HG02840 (cell line): ENCODE data around the gene RPS2.
"Not testable (repeated sequence)": the region's sequence is repeated elsewhere in the genome, so short reads cannot be mapped to it uniquely, and the experiment has no call there.

Experiments
- ATAC-seq: cut with Tn5 transposase; IDR thresholded peaks from one replicate; pipeline ENCODE4 v1.9.1; 2021; ENCODE audit warnings: mild to moderate bottlenecking, moderate library complexity, moderate number of reproducible peaks; ENCODE audit not compliant: unreplicated experiment, low FRiP score

RPS2 gene

DNA sequence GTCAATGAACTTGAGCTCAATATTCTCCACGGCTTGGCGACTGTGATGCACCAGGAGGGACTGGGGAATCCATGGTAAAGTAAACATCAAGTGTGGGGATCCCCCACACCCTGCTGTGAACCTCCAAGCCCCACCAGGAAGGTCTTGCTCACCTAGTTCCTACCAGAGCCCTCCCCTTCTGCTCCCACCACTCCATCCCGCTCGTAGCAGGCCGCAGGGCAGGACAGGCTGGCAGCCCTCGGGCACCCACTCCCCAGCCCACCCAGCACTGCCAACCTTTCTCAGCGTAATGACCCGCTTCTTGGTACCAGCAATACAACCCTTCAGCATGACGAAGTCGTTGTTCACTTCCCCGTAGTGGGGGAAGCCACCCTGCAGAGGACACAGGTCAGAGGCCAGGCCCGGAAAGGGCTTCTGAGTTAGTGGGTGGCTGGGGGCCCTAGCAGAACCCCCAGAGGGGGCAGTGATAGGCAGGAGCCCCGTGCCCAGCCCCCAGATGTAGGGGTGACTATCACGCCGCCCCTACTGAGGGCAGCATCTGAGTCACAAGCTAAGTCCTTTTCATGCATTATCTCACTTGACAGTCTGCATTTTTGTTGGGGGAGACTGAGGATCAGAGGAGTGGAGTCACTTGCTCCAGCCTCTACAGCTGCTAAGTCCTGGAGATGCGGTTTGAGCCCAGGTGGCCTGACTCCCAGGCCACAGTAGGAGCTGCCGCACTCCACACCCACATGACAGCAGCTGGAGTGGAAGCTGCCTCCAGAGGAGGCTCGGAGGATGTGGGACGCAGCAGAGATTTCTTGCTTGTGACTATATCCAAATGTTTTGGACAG lies 18.9 kb downstream of the RPS2 start:
- no peak for ATAC-seq

DNA sequence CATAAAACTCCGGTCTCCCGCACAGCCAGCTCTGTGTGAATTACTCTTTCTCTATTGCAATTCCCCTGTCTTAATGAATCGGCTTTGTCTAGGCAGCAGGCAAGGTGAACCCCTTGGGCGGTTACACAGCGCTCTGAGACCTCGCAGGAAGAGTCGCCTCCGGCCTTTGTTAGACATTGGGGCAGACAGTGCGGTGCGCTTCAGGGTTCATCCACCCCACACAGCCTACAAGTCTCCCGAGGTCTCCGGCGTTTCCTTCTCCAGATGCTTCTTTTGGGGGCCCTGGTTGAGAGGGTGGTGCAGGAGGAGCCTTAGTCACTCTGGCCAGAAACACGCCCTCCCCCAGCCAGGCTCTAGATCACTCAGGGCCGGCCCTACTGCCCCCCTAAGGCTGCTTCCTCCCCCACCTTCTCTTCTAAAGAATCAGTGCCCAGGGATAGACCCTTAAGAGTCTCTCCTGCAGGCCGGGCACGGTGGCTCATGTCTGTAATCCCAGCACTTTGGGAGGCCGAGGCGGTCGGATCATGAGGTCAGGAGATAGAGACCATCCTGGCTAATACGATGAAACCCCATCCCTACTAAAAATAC lies 19.9 kb downstream of the RPS2 start:
- no peak for ATAC-seq

DNA sequence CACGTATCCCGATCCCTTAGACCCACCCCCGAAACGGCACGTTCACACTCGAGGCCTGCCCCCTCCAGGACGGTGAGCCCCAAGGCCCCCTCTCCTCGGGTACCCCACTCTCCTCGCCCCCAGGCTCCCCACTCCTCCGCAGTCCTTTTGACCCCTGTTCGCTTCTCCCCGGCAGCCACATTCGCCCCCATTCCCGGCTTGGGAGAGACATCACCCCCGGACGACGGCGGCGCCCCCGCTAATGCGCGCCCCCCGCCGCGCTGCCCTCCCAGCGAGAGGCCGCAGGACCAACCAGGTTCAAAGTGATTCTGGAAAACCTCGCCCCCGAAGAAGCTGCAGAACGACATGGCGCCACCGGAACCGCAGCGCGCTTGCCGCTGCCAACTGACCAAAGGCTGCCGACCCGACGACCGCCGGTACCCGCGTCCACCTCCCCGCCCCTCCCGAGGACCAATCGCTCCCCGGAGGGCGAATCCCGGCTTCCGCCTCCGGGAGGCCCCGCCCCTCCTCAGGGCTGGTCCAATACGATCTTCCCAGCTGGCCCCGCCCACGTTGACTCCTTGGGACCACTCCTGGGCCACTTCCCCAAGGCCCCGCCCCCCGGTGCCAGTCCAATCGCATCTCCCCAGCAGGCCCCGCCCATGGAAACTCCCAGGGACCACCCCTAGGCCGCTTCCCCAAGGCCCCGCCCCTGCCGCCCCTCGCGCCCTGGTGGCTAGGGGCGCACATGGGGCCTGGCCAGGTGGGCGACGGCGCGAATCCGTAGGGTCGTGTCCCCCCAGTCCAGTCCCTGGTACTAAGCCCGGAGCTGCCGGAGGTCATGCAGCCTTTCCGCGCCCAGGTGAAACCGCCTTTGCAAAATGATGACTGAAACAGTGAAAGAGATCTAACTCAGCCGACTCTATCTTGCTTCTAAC lies 21.6 kb downstream of the RPS2 start, which contains the start of gene MSRB1:
Gene MSRB1, minus strand, starts transcription at position 390 of the 917 bp plus-strand sequence. Its CDS starts 43 bp downstream, at position 347.
- ATAC-seq, result peak; percentile 89

DNA sequence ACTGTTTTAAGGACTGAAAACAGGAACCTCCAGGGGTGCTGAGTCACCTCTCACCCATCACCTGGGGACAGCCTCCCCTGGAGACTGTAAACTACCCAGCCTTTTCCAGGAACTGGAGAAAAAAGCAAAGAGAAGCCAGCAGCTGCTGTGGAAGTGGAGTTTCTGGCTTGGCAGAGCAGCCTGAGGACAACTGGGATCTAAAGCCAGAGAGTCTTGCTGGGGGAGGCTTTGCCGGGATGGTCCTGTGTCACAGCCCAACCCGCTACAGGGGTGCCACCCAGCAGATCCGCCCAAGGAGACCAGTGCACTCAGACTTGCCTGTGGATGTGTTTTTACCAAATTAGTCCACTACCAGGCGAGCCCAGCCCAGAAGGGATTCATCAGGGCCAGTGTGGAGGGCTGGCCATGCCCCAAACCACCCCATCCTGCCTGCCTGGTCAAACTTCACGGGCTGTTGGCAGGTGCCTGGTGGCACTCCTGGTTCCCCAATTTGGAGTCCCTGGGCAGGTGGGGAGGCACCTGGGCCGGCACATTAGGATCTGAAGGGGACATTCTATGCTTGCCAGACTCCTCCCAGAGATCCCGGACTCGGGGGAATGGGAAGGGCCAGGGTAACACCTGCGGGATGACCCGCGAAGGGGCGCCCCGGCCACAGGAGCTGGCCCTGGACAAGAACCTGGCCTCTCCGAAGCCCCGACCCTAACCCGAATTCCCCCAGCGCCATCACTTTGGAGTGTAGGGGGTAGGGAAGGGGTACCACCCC lies 22.4 kb downstream of the RPS2 start:
- no peak for ATAC-seq

DNA sequence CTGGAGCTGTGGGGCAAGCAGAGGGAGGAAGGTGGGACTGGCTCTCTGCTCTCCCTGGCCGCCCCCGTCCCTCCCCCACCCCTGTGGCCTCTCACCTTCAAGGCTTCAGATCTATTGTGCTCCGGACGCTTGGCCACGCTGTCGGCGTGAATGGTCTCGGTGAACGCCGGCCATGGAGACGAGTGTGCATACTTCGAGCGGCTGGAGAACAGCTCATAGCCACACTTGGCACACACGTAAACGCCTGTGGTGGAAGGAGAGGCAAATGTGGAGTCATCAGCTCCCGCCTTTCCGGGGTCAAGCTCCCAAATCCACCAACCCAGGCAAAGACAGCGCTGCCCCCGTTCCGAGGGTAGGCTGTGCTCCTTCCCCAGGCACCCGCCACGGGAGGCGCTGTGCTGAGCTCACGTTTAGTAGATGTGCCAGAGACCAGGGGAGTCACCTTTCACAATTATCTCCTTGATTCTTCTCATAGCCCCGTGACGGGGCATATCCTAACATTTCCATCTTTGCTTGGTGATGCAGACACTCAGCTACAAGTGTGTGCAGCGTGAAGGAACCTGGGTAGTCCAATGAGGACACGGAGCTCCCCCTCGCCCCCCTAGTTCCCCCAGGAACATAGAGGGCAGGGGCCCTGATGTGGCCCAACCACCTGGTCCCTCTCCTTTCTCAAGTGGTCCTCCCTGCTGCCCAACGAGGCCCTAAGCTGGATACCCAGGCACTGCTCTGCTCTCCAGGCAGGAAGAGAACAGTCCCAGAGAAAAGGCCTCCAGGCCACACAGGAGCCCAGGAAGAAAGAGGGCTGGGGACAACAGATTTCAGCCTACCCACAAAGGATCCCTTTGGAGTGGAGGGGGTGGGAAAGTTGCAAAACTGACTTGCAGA lies 23.2 kb downstream of the RPS2 start:
- no peak for ATAC-seq

DNA sequence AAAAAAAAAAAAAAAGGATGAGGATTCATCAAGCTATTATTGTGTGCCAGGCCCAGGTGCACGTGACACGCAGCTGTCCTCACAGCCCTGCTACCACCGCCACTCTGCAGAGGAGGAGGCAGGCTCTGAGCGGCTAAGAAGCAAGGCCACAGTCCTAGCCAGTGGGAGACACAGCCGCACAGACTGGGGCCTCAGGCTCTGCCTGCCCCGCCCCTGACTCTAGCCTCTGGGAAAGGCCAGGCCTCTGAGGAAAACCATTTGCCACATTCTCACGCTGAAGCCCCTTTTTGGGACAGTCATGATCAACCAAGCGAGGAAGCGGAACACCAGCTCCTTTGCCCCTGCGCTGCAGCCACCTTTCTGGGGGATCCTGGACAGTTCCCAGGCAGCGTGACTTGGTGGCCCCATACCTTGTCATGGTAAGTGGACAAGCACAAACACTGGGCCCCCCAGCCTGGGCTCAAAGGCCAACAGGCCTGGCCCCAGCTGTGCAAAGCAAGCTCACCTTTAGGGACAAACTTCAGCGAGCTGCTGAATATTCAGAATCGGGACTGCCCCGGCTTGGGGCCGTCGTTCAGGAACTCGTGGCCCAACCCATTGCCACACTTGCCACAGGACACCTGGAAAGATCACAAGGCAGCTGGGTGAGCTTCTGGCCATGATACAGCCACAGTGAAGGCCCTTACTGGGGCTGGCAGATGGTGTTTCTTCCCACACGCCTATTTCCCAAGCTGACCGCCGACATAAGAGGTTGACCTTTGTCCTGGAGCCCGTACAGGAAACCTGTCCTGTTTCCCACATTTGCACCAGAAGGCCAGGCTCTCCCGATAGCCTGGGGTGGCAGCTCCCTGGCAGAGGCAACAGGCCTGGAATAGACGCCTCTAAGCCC lies 24.1 kb downstream of the RPS2 start:
- no peak for ATAC-seq

DNA sequence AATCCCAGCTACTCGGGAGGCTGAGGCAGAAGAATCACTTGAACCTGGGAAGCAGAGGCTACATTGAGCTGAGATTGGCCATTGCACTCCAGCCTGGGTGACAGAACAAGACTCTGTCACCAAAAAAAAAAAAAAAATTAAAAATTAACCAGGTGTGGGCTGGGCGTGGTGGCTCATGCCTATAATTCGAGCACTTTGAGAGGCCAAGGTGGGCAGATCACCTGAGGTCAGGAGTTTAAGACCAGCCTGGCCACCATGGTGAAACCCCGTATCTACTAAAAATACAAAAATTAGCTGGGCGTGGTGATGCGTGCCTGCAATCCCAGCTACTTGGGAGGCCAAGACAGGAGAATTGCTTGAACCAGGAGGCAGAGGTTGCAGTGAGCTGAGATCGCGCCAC lies 24.8 kb downstream of the RPS2 start:
- not testable (repeated sequence) for ATAC-seq

DNA sequence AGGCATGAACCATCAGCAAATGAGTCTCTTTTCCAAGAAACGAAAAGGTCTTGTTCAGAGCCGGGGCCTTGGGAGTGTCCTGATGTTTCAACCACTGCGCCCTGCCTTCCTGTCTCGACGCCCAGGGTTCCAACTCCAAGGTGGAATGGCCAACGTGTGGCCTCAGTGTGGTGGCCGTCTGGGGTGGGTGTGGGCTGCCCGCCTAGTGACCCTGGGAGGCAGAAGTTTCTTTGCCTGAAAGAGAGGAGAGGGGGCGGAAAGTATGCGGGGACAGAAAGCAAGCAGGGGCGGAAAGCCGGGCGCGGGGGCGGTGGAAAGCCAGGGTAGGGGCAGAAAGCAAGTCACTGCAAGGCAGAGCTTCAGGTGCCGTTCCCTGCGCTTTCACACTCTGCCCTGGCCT lies 25.7 kb downstream of the RPS2 start:
- ATAC-seq, result no peak

DNA sequence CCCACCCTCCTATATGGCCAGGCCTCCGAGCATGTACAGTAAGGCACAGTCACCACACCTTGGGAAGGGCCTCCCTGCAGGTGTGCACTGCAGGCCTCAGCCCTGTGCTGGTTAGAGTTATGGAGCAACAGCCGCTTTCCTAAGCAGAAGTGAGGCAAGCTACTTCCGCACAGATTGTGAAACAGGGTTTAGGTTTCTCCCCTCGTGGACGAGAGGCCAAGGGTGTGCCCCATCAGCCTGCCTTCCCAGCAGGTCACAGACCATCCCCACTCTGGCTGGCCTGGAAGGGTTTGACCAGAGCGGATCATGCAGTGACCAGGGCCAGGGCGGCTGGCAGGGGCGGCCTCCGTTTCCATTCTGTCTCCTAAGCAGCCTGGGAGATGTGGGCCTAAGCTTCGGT lies 26.3 kb downstream of the RPS2 start:
- ATAC-seq, result no peak

DNA sequence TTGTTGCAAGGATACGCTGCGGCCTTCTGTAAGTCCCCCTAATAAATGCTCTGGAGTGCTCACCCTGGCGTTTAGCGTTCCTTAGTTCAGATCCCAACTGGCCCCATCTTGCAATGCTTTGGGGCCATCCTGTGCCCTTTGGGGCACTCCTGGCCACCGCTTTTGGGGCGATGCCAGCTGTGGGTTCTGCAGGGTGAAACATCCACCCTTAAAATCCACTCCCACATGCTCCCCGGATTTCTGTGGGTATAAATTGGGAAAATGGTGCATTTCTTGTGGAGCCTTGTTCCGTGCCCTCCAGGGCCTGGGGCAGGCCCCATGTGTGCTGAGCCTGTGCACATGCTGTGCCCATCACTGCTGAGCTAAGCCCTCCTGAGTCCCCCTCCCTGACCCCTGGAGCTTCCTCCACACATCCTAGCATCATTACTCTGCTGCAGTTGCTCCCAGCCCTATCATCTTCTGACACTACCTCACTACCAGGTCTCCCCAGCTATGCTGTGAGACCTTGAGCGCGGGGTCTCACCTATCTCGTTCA lies 27.6 kb downstream of the RPS2 start:
- ATAC-seq, result no peak

DNA sequence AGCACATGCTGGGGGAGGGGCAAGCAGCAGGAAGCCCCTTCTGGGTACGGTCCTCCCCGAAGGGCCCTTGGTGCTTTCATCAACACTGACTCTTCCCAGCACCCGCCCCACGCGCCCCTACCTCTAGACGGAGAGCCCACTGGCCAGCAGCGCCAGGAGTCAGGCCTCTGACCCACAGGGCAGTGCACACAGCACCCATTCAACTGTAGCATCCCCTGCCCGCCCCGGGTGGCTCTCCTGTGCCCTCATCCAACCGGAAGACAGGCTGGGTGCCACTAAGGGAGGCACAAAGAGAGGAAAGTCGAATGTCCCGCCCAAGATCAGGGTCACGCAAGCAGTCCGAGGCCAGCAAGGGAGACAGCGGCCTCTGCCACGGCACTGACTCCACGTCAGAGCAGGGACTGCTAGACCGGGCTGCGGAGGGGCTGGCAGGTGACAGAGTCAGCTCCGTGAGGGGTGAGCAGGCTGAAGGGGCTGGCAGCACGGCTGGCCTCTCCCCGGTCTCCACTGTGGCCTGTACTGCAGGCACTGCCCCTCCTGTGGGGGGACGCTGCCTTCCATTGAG lies 31.4 kb downstream of the RPS2 start:
- ATAC-seq, result no peak

DNA sequence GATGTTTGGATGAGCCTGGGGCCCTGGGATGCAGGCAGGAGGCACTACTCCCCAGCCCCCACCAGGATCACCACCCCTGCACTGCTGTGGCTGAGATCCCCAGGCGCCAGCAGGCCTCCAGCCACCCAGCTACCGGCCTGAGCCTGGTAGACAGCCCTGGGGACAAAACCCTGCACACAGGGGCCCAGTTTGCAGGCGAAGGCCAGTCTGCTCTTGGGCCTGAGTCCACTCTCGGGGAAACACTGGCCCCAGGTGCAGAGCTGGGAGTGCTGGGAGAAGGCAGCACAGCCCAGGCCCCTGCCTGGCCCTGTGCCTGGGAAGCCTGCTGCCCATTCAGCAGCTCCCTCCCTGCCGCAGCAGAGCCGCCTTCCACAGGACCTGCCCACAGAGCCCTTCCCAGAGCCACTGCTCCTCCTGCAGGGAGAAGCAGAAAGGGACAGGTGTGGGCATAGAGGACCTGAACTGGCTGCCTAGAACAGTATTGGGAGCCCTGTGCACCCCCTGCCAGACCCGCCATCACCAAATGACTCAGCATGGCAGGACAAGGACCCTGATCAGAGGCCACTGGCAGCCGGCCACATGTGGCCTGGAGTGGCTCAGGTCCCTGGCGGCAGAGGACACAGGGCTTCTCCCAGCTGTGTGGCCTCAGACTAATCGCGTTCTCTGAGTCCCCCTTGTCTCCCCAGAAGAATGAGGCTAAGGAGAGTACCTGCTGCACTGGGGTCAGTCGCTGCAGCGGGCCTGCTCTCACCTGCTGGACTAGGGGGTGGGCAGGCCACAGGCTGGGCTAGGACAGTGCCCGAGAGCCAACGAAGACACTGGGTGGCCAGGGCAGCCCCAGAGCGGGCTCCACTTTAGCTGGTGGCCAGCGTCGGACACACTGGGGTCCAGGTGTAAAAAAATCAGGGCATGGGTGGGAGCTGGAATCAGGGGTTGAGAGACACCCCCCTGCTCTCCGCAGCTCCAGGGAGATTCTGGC lies 32.3 kb downstream of the RPS2 start:
- ATAC-seq, result no peak

DNA sequence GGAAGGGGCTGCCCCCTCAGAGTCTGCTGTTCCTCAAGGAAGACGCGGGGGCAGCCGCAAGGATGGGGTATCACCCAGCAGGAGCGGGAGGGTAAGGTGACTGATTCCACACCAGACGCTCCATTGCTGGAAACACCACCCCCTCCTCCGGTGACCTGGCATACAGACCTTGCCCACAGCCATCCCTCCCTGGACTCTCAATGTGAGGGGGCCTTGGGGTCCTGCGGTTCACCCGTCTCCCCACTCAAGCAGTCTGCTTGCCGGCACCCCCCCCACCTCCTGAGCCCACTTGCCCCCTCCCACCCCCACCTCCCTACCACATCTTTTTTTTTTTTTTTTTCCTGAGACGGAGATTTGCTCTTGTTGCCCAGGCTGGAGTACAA lies 34.3 kb downstream of the RPS2 start:
- ATAC-seq, result no peak

DNA sequence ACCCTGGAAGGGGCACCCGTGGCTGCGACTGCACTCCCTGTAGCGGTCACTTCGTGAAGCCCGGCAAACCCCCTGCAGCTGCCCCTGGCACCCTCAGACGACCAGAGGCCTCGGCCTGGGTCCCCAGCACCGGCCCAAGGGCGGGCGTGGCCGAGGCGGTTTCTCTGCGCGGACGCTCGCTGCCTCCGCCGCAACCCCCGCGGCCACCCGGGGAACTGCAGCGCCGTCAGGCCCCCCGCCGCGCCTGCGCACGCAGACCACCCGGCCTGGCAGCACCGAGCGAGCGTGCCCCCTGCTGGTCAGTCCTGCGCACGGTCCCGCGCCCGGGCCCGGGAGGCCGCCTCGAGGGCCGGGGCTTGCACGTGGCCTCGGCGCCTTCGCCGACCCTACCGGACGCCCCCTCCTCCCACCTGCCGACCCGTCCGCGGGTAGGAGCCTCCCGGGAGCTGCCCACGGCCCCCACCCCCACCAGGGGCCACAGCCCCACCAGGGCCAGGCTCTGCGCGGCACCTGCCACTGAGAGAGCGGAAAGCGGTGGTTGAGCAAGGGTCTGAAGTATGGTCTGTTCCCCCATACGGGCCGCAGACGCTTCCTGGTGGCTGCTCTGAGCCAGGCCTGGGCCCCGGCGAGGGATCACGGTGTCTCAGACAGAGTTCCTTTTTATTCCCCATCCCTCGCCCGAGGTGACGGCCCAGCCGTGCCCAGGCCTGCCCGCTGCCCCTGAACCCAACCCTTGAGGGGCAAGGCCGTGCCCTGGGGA lies 34.9 kb downstream of the RPS2 start:
- peak; percentile 71 for ATAC-seq

DNA sequence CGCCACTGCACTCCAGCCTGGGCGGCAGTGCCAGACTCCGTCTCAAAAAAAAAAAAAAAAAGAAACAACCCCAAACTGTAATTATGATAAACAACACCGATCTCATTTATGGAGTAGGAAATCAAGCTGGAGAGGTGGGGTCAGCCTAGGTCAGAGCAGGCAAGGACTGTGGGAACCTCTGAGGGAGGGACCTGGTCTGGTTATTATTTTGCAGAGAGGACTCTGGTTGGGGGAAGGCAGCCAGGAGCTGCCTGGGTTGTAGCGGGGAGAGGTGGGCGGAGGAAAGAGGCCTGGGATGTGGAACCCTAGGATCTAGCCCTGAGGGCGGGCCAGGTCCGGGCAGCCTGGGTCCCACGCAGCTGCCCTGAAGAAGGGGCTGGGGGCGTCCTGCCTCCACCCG lies 35.5 kb downstream of the RPS2 start:
- ATAC-seq, result no peak

DNA sequence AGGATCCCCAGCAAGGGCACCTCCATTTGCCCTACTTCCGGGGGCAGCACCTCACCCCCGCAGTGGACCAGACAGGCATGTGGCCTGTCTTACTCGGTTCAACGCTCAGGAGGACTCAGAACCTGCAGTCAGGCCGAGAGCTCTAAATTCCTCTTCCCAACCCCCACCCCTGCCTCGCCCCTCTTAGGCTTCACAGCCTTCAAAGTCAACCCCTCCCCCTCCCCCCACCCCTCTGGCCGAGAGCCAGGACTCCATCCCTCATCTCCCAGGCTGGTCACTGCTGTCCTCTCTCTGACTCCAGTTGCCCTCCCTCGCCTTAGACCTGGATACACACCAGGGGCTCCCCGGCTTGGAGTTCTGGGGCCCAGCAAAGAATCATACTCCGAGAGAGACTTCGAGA lies 38.4 kb downstream of the RPS2 start:
- ATAC-seq, result no peak
